ENCODE data around the gene ASPHD2.

ASPHD2 gene, protein sequence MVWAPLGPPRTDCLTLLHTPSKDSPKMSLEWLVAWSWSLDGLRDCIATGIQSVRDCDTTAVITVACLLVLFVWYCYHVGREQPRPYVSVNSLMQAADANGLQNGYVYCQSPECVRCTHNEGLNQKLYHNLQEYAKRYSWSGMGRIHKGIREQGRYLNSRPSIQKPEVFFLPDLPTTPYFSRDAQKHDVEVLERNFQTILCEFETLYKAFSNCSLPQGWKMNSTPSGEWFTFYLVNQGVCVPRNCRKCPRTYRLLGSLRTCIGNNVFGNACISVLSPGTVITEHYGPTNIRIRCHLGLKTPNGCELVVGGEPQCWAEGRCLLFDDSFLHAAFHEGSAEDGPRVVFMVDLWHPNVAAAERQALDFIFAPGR

DNA sequence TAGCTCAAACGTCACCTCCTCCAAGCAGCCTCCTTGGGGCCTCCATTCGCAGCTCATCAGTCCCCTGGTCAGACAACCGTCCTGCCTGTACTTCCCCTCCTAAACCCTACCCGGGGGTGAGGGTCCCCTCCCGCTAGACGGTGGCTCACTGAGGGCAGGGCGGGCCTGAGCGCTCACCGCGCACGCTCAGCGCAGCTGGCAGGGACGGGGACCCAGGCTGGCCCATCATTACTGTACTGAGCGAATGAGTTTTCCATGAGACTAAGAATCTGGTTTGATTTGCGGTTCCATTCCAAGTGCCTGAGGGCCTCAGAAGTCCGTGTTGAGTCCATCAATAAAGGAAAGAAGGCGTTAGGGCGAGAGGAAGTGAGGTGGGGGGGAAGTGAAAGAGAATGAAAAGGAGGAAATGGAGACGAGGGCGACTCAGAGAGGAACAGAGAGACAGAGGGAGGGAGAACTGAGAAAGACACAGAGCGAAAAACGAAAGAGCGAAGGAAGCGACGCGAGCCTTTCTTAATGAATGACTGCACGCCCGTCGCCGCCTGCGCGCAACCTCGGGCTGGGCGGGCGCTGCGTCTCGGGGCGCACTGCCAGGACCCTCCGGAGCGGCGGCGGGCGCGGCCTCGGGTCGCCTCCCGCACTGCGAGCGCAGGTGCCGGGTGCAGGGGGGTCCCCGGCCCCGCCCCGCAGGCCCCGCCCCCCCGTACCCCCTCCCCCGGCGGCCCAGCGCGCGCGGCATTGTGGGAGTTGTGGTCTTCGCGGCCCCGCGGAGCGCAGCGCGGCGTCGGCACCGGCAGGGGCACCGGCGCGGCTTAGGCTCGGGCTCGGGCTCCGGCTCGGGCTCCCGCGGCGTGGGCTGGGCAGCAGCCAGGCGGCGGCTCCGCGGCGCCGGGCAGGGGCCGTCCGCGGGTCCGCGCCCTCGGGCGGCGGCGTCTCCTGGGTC is at the start of gene ASPHD2:
Gene ASPHD2 (plus strand): TSS at position 746 of the 943 bp plus-strand sequence. CDS start 4,356 bp downstream, outside the sequence.
- Mint-ChIP-seq H3K36me3 (ENCODE audit: low read depth) (peaks cover 9% of the 10 kb centered on the region), H3K27me3 (ENCODE audit: low read depth) (peaks cover 21% of the 10 kb centered on the region), H3K27ac (peak within 1 kb of the TSS; percentile 100), H3K4me3 (peak within 1 kb of the TSS; percentile 98), H3K9me3 (peaks cover under 1% of the 10 kb centered on the region), H3K4me1 (ENCODE audit: low read depth) (peaks cover 44% of the 10 kb centered on the region)
- peak; percentile 85 for DNase-seq (ENCODE audit: low spot score)

DNA sequence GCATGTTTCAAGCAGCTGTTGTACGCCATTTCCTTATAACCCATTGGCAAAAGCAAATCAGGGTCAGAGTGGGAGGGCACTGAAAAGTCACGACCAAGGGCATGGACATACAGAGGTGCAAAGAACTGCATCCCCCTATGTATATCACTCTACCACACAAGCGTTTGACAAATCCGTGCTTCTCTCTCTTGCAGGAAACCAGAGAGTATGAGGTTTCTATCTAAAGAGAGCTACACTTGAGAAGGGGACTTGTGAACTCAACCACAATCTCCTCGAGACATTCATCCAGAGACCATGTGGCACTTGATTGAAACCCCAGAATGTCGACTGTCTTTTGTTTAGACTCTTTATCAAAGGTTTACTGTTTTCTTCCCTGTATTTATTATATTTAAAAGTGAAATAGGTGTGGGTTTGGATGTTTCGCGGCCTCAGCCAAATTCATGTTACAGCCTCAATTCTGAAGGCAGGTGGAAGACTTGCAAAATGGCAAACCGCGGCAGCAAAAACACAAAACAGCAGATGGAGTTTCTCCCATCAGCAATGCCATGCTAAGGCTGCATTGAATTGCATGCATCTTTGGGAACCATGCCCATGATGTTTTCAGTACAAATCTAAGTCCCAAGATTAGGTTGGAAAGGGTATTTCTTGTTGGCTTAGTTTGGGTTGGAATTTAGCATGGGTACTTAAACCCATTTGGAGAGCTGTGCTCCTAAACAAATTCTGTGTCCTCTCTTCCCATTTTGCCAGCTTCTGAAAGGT is 48.8 kb upstream of the ASPHD2 start:
- DNase-seq (ENCODE audit: low spot score), result no peak
- H3K4me1 Mint-ChIP-seq (ENCODE audit: low read depth), result peaks cover 4% of the 10 kb centered on the region
- peaks cover 5% of the 10 kb centered on the region for H3K9me3 Mint-ChIP-seq
- H3K36me3 Mint-ChIP-seq (ENCODE audit: low read depth), result no peaks in the 10 kb centered on the region
- H3K4me3 Mint-ChIP-seq, result no peak overlapping the region
- H3K27ac Mint-ChIP-seq, result no peak overlapping the region
- peaks cover 50% of the 10 kb centered on the region for H3K27me3 Mint-ChIP-seq (ENCODE audit: low read depth)

DNA sequence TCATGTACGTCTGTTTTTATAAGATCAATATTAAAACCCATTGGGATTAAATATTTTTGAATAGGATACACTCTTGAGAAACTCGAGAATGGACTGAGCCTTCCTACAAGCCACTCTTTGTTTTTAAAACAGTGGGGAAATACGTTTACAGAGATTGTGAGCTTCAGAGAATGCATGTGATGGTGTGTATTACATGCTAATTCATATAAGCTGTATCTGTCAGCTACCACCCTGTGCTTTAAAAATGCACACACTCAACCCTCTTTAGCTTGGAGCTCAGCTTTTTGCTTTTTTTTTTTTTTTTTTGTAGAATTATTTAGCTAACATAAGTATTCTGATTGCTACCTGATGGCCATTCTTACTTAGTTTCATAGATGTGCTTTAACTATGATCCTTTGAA is 46.3 kb upstream of the ASPHD2 start:
- Mint-ChIP-seq H3K4me1 (ENCODE audit: low read depth) (no peaks in the 10 kb centered on the region), H3K27ac (no peak overlapping the region), H3K36me3 (ENCODE audit: low read depth) (no peaks in the 10 kb centered on the region), H3K9me3 (peaks cover 5% of the 10 kb centered on the region), H3K27me3 (ENCODE audit: low read depth) (peaks cover 42% of the 10 kb centered on the region), H3K4me3 (no peak overlapping the region)
- no peak for DNase-seq (ENCODE audit: low spot score)

DNA sequence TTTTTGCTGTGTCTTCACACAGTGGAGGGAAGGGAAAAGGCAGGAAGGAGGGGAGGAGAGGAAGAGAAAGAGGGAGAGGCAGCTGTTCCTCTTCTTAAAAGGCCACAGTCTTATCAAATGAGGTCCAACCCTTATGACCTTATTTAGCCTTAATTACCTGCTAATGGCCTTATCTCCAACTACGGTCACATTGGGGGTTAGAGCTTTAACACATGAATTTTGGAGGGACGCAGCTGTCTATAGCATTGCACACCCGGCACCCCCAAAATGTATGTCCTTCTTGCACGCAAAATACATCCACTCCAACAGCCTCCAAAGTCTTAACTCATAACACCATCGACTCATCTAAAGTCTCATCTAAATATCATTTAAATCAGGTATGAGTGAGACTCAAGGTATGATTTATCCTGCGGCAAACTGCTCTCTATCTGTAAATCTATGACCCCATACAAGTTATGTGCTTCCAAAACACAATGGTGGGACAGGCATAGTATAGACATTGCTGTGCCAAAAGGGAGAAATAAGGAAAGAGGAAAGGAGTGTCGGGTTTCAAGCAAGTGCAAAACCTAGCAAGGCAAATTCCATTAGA is 45.0 kb upstream of the ASPHD2 start:
- Mint-ChIP-seq H3K9me3 (peaks cover 5% of the 10 kb centered on the region), H3K4me3 (no peak overlapping the region), H3K27me3 (ENCODE audit: low read depth) (peaks cover 40% of the 10 kb centered on the region), H3K36me3 (ENCODE audit: low read depth) (no peaks in the 10 kb centered on the region), H3K27ac (no peak overlapping the region), H3K4me1 (ENCODE audit: low read depth) (no peaks in the 10 kb centered on the region)
- no peak for DNase-seq (ENCODE audit: low spot score)

DNA sequence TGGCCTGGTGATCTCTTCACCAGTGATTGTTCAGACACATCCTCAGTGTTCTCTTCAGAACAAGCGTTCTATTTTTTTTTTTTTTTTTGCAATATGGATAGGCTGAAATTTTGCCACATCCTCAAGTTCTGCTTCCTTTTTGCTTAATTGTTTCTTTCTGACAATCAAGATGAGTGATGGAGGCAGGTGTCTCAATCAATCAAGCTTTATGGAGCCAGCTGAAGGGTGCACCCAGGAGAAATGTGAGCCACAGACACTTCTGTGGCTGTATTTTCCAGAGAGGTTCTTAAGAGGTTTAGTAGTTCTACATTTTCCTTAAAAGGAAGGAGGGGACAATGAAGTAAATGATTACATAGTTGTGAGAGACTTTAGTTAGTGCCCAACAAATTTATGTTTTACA is 43.9 kb upstream of the ASPHD2 start:
- no peak for DNase-seq (ENCODE audit: low spot score)
- H3K36me3 Mint-ChIP-seq (ENCODE audit: low read depth), result no peaks in the 10 kb centered on the region
- H3K27me3 Mint-ChIP-seq (ENCODE audit: low read depth), result peaks cover 37% of the 10 kb centered on the region
- no peak overlapping the region for H3K4me3 Mint-ChIP-seq
- H3K9me3 Mint-ChIP-seq, result no peaks in the 10 kb centered on the region
- no peaks in the 10 kb centered on the region for H3K4me1 Mint-ChIP-seq (ENCODE audit: low read depth)
- no peak overlapping the region for H3K27ac Mint-ChIP-seq

DNA sequence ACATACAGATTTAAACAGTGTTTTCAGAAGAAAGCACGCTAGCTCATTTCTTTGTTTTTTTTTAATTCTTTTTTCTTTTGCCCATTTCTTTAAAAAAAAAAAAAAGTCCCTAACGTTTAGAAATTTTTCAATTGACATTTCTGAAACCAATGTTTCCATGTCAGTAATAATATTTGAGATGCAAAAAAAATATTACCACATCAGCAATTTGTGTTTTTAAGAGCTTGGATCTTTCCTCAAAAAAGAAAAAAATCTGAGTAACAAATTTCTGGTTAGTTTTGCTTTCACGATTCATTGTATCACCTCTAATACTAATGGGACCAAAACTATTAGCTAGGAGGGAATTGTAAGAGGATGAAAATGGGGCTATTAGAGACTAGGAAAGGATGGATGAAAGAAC is 39.9 kb upstream of the ASPHD2 start:
- H3K36me3 Mint-ChIP-seq (ENCODE audit: low read depth), result no peaks in the 10 kb centered on the region
- H3K27me3 Mint-ChIP-seq (ENCODE audit: low read depth), result peaks cover 20% of the 10 kb centered on the region
- no peaks in the 10 kb centered on the region for H3K4me1 Mint-ChIP-seq (ENCODE audit: low read depth)
- H3K4me3 Mint-ChIP-seq, result no peak overlapping the region
- no peak overlapping the region for H3K27ac Mint-ChIP-seq
- no peak for DNase-seq (ENCODE audit: low spot score)
- no peaks in the 10 kb centered on the region for H3K9me3 Mint-ChIP-seq

DNA sequence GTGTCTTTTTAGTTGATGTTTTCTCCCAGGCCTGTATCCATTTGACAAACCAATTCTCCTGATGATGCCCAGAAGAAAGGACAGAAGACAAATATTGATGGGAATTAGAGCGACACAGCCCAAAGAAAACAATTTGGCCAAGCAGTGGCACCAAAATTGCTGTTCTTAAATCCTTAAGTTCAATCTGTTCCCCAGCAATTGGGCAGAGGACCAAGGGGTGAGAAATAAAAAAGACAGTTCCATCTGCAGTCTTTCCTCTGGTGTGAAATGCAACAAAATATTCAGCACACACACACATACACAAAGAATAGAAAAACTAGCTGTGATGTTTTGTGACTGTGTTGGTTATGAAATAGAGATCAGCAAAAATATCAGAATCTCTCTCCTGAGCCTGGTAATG is 38.0 kb upstream of the ASPHD2 start:
- no peak overlapping the region for H3K4me3 Mint-ChIP-seq
- no peaks in the 10 kb centered on the region for H3K36me3 Mint-ChIP-seq (ENCODE audit: low read depth)
- DNase-seq (ENCODE audit: low spot score), result no peak
- no peaks in the 10 kb centered on the region for H3K9me3 Mint-ChIP-seq
- no peak overlapping the region for H3K27ac Mint-ChIP-seq
- H3K4me1 Mint-ChIP-seq (ENCODE audit: low read depth), result no peaks in the 10 kb centered on the region
- H3K27me3 Mint-ChIP-seq (ENCODE audit: low read depth), result peaks cover 18% of the 10 kb centered on the region

DNA sequence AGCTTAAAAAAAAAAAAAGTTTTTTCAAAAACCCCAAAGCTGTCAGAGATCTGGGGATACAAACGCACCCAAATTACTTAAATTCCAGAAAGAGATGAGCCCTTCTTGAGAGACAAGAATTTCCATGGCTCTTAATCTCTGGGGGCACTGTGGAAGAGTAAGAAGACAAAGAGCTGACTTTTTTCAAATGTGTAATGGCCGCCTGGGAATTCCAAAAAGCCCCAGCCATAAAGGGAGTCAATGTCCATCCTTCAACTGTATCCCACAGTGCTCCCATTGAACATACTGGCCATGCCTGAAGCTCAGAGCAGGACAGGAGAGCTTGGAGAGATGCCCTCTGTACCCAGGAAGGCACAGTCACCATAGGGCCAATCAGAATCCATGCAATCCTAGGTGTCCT is 37.4 kb upstream of the ASPHD2 start:
- no peak for DNase-seq (ENCODE audit: low spot score)
- H3K27me3 Mint-ChIP-seq (ENCODE audit: low read depth), result peaks cover 18% of the 10 kb centered on the region
- H3K4me3 Mint-ChIP-seq, result no peak overlapping the region
- no peaks in the 10 kb centered on the region for H3K36me3 Mint-ChIP-seq (ENCODE audit: low read depth)
- H3K9me3 Mint-ChIP-seq, result no peaks in the 10 kb centered on the region
- no peaks in the 10 kb centered on the region for H3K4me1 Mint-ChIP-seq (ENCODE audit: low read depth)
- no peak overlapping the region for H3K27ac Mint-ChIP-seq

DNA sequence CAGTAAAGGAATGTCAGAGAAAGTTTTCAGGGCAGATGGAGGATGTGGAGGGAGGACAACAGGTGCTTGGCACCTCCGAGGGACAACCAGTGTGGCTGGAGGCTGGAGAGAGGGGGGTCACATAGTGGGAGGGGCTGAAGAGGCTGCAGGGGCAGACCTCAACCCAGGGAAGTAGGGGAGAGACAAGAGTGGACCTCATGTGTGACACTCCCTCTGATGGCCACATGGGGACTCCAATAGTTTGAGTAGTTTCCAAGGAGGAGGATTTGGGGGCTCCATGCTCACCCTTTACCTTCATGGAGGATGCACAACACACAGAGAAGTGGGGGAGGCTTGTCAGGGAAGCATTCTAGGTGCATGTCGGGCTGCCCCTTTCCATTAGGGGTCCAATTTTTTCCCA is 35.1 kb upstream of the ASPHD2 start:
- Mint-ChIP-seq H3K27ac (no peak overlapping the region), H3K36me3 (ENCODE audit: low read depth) (no peaks in the 10 kb centered on the region), H3K4me1 (ENCODE audit: low read depth) (no peaks in the 10 kb centered on the region), H3K9me3 (no peaks in the 10 kb centered on the region), H3K27me3 (ENCODE audit: low read depth) (peaks cover 11% of the 10 kb centered on the region), H3K4me3 (no peak overlapping the region)
- no peak for DNase-seq (ENCODE audit: low spot score)

DNA sequence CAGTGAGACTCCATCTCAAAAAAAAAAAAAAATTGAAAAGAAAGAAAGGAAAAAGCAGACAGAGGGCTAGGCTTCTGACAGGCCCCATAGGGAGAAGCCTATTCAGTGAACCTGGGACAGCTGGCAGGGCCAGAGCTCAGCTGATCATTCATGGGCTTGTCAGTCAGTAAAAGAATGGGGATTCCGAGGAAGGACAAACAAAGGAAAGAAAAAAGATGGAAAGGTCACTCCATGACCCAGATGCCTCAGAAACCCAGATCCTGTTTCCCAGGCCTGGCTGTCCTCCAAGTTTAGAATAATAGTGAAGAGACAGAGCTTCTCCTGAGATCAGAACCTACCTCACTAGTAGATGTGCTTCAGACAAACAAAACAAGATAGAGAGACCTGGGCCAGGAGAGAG is 34.3 kb upstream of the ASPHD2 start:
- Mint-ChIP-seq H3K36me3 (ENCODE audit: low read depth) (no peaks in the 10 kb centered on the region), H3K27ac (no peak overlapping the region), H3K9me3 (no peaks in the 10 kb centered on the region), H3K4me3 (no peak overlapping the region), H3K27me3 (ENCODE audit: low read depth) (peaks cover 9% of the 10 kb centered on the region), H3K4me1 (ENCODE audit: low read depth) (no peaks in the 10 kb centered on the region)
- DNase-seq (ENCODE audit: low spot score), result no peak

DNA sequence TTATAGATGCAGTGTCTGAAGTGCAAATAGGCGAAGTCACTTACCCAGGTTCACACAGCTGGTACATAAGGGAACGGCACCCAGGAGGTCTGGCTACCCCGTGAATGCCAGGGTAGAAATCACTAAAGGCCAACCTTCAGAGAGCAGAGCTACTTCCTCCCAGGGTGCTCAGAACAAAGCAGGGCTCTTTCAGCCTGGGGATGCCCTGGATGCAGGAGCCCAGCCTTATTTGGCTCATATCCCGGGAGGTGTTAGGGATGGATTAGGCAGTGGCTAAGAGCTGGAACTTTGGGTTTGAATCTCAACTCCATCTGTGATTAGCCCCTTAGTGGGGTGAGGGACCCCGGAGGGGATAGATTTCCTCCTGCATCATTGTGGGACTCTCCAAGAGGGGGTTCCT is 33.1 kb upstream of the ASPHD2 start:
- Mint-ChIP-seq H3K4me3 (no peak overlapping the region), H3K9me3 (no peaks in the 10 kb centered on the region), H3K27me3 (ENCODE audit: low read depth) (peaks cover 9% of the 10 kb centered on the region), H3K36me3 (ENCODE audit: low read depth) (no peaks in the 10 kb centered on the region), H3K27ac (no peak overlapping the region), H3K4me1 (ENCODE audit: low read depth) (no peaks in the 10 kb centered on the region)
- no peak for DNase-seq (ENCODE audit: low spot score)

DNA sequence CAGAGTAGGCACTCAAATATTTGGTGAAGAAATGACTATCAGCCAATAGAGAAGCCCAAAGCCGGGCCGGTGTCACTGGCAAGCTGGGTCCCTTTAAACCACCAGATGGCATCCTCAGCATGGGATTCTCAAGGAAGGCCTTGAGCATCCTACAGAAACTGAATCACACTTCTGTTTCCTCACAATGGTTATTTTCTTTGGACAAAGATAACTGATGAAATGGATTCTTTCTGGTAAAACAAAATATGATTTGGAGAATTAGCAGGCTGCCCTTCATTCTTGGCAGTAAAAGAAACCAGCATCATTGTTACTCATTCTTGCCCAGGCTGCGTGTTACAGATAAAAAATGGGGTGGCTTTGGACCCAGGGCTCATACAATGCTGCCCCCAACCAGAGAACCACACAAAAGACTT is 30.3 kb upstream of the ASPHD2 start:
- no peaks in the 10 kb centered on the region for H3K4me1 Mint-ChIP-seq (ENCODE audit: low read depth)
- no peak overlapping the region for H3K27ac Mint-ChIP-seq
- H3K27me3 Mint-ChIP-seq (ENCODE audit: low read depth), result peaks cover 7% of the 10 kb centered on the region
- peak; percentile 37 for DNase-seq (ENCODE audit: low spot score)
- no peaks in the 10 kb centered on the region for H3K9me3 Mint-ChIP-seq
- H3K36me3 Mint-ChIP-seq (ENCODE audit: low read depth), result no peaks in the 10 kb centered on the region
- H3K4me3 Mint-ChIP-seq, result no peak overlapping the region

DNA sequence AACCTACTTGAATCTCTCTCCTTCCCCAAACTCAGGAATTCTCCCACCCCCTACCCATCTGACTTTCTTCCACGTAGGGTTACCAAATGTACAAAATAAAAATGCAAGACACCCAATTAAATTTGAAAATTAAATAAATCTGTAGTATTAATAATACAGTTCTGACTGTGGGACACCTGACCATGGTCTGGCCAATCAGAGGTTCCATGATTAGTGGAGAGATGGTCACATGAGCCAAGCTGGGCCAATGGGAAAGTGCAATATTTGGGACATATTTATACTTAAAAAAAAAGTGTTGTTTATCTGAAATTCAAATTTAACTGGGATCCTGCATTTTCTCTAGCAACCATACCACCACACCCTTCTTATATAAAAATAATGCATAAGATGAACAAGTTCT is 29.8 kb upstream of the ASPHD2 start:
- Mint-ChIP-seq H3K27me3 (ENCODE audit: low read depth) (peaks cover 7% of the 10 kb centered on the region), H3K9me3 (no peaks in the 10 kb centered on the region), H3K4me1 (ENCODE audit: low read depth) (peaks cover 2% of the 10 kb centered on the region), H3K27ac (no peak overlapping the region), H3K4me3 (no peak overlapping the region), H3K36me3 (ENCODE audit: low read depth) (no peaks in the 10 kb centered on the region)
- DNase-seq (ENCODE audit: low spot score), result no peak

Measured in T-helper 2 cell treated with Interferon-gamma antibody and Interleukin-4, amounts not matched to agents 5 μg/mL and 100 μg/mL, for 36 hours (primary cell).